Left cardiac atrium (tissue), 4 donors: ENCODE measurements around the gene FAM124A. TPM values are rescaled to one million over a fixed set of nuclear protein-coding genes. Genes with fewer than 3 reads are reported as not detected.
"Not testable (repeated sequence)": the region's sequence is repeated elsewhere in the genome, so short reads cannot be mapped to it uniquely, and the experiment has no call there.

Experiments
- ATAC-seq, 2 donors: fragments of 200-7000 bp; cut with Tn5 transposase; one replicate each; pipeline ENCODE4 v1.9.1; 2020; ENCODE audit warnings: mild to moderate bottlenecking in 2 of 2, moderate library complexity in 2 of 2
- DNase-seq: peaks from one replicate; pipeline ENCODE4 v3.0.0-alpha.2; 2020
- intact Hi-C, 2 donors: fragments of 100-400 bp; cut with DNase I; formaldehyde crosslinking; loops; one replicate each; pipeline versions ENCODE4 v1.14.1 to v1.15.1; 2022 to 2023
- total RNA-seq, 2 donors: library from RNA; stranded (reverse); fragmentation: NEBNext Ultra II Directional; extraction: Animal tissue kit (Norgen Biotek cat#: 25700); gene quantifications; one replicate each; pipeline ENCODE4 v1.2.1, GENCODE V29; 2021
- donor health status: DM: no; HTN: yes; CAD: no.
- donor health status: DM: no; HTN: yes; CAD: no; lungs with severe emphysema.
- donor health status: DM: yes; HTN: yes; CAD: no.
- donor health status: Dilated cardiomyopathy.

Gene FAM124A
- total RNA-seq, 2 donors from 2014 or later = 5.9 to 10.0 TPM

- DNase-seq = no peak
- intact Hi-C loops = no loop called here
- no peak for ATAC-seq
Observed at GRCh38 chr13:51257187-51257586, 35.0 kb downstream of the FAM124A start.

- peak; percentile 59 to 62 for ATAC-seq
- no peak for DNase-seq
- intact Hi-C loops = no loop called here
Observed at GRCh38 chr13:51258612-51259548, 36.7 kb downstream of the FAM124A start.

GRCh38 chr13:51260154-51260553 lies 38.0 kb downstream of the FAM124A start:
- no peak for DNase-seq
- ATAC-seq = peak; percentile 67 to 75
- intact Hi-C loops = no loop called here

GRCh38 chr13:51261610-51262249 lies 39.5 kb downstream of the FAM124A start:
- DNase-seq = no peak
- ATAC-seq = peak in 1 of 2 donors; percentile 53
- intact Hi-C loops = no loop called here

GRCh38 chr13:51262501-51263211 lies 40.5 kb downstream of the FAM124A start:
- ATAC-seq = peak in 1 of 2 donors; percentile 11
- no peak for DNase-seq
- intact Hi-C loops = no loop called here

- ATAC-seq = peak in 1 of 2 donors; percentile 25
Observed at GRCh38 chr13:51266642-51267041, 44.4 kb downstream of the FAM124A start.

GRCh38 chr13:51267622-51268021 lies 45.4 kb downstream of the FAM124A start:
- intact Hi-C loops = no loop called here
- DNase-seq (no peak), ATAC-seq (peak in 1 of 2 donors; percentile 26)

More at GRCh38 chr13:51266642-51267041, 44.4 kb downstream of the FAM124A start:
- intact Hi-C loops = no loop called here
- DNase-seq = no peak

- intact Hi-C loops = no loop called here
- no peak for DNase-seq
- ATAC-seq = no peak
Observed at GRCh38 chr13:51269039-51269438, 46.8 kb downstream of the FAM124A start.

- DNase-seq (no peak), ATAC-seq (no peak)
- intact Hi-C loops = no loop called here
Observed at GRCh38 chr13:51270623-51271415, 48.6 kb downstream of the FAM124A start.

- intact Hi-C loops = no loop called here
- DNase-seq (no peak), ATAC-seq (peak; percentile 36 to 92)
Observed at GRCh38 chr13:51271528-51272085, 49.4 kb downstream of the FAM124A start.

- intact Hi-C loops = no loop called here
- ATAC-seq (no peak), DNase-seq (no peak)
Observed at GRCh38 chr13:51275101-51275500, 52.9 kb downstream of the FAM124A start.

- DNase-seq = no peak
- peak; percentile 31 to 64 for ATAC-seq
Observed at GRCh38 chr13:51276636-51277035, 54.4 kb downstream of the FAM124A start.

GRCh38 chr13:51277928-51278327 lies 55.7 kb downstream of the FAM124A start:
- intact Hi-C loops = loop anchor here in 1 of 2 donors (2.0 kb wide), 1 partner anchor 55 kb away; the partner anchor contains the start of gene FAM124A
- no peak for ATAC-seq

More at GRCh38 chr13:51276636-51277035, 54.4 kb downstream of the FAM124A start:
- intact Hi-C loops = no loop called here

GRCh38 chr13:51278426-51279130 lies 56.4 kb downstream of the FAM124A start:
- intact Hi-C loops = loop anchor here in 1 of 2 donors (2.0 kb wide), 1 partner anchor 56 kb away; the partner anchor contains the start of gene FAM124A
- no peak for DNase-seq
- ATAC-seq = no peak

More at GRCh38 chr13:51277928-51278327, 55.7 kb downstream of the FAM124A start:
- DNase-seq = no peak

GRCh38 chr13:51280379-51280940 lies 58.3 kb downstream of the FAM124A start:
- intact Hi-C loops = no loop called here
- ATAC-seq (no peak), DNase-seq (no peak)

- no peak for DNase-seq
- intact Hi-C loops = no loop called here
- ATAC-seq = no peak
Observed at GRCh38 chr13:51282322-51282721, 60.1 kb downstream of the FAM124A start.

- intact Hi-C loops = not testable (repeated sequence)
Observed at GRCh38 chr13:51282923-51283322, 60.7 kb downstream of the FAM124A start.

More at GRCh38 chr13:51282923-51283322, 60.7 kb downstream of the FAM124A start:
- not testable (repeated sequence) for DNase-seq, ATAC-seq
